Ramos (cell line): Measurements from ENCODE around the gene CCR5AS.
"Not testable (repeated sequence)": the region's sequence is repeated elsewhere in the genome, so short reads cannot be mapped to it uniquely, and the experiment has no call there.

Experiments
- in situ Hi-C: fragments of 300-500 bp; cut with MboI; formaldehyde crosslinking; loops from one replicate; pipeline ENCODE4 v1.14.3; 2022; ENCODE audit warnings: low sequenced_read_pairs; ENCODE audit not compliant: unreplicated experiment

The CCR5AS gene

GRCh38 chr3:46429671-46430070 is 22.8 kb upstream of the CCR5AS start:
- in situ Hi-C loops: no loop called here

DNA sequence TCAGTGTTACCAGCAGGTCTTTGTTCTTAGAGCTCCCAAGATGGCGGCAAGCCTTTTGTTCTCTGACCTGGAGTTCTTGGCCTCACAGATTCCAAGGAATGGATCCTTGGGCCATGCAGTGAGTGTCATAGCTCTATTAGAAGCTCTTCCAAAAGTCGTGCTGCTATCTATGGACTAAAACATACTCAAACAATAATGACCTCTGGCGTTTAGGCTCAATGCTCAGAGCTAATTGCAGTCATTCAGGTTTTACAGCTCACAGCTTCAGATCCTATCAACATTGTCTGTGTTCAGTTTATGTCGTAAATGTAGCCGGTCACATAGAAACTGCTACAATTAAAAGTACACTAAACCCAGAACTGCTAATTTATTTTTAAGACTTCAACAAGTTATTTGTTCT is 22.4 kb upstream of the CCR5AS start:
- in situ Hi-C loops: no loop called here

GRCh38 chr3:46427916-46428833 is 21.3 kb upstream of the CCR5AS start:
- in situ Hi-C loops: no loop called here

- in situ Hi-C loops: not testable (repeated sequence)
These were observed 20.5 kb upstream of the CCR5AS start for GRCh38 chr3:46427404-46427803.

DNA sequence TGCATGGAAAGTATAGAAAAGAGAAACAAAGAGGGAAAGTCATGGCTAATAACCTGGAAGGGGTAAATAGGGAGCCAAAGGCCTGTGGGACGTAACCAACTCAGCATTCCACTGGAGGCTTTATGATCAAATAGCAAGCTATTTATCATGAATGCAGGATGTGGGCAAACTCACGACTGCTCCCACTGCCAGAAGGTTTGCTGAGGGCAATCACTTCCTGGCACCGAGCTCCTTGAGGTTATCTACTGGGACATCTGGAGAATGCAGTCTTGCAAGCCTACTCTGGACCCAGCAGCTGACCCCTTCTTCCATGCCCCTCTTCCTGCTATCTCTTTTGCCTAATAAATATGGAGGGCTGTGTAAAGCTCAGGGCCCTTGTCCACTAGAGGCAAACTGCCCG is 19.6 kb upstream of the CCR5AS start:
- in situ Hi-C loops: not testable (repeated sequence)

GRCh38 chr3:46423588-46423987 is 16.7 kb upstream of the CCR5AS start:
- in situ Hi-C loops: no loop called here

DNA sequence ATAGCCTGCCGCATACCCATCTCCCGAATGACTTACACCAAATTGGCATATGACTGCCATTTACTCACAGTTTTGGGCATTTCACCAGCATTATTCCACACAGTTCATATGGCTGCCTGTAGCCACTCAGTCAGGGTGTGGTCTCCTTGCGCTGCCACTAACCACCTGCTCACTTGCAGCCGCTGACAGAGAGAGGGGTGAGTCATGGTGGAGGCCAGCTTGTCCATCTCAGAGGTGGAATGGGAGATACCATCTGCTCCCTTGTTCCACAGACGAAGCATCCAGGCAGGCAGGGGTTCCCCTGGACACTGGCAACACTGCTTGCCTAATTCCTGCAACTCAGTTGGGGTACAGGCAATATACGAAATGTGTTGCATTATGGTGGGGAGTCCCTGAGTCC is 15.8 kb upstream of the CCR5AS start:
- in situ Hi-C loops: no loop called here

GRCh38 chr3:46420931-46421330 is 14.1 kb upstream of the CCR5AS start:
- in situ Hi-C loops: no loop called here

GRCh38 chr3:46419816-46420215 is 12.9 kb upstream of the CCR5AS start:
- in situ Hi-C loops: no loop called here

GRCh38 chr3:46417841-46418611 is 11.2 kb upstream of the CCR5AS start:
- in situ Hi-C loops: no loop called here

GRCh38 chr3:46416811-46417510 is 10.1 kb upstream of the CCR5AS start:
- in situ Hi-C loops: no loop called here

- in situ Hi-C loops: no loop called here
These were observed 9.4 kb upstream of the CCR5AS start for GRCh38 chr3:46416125-46416810.

DNA sequence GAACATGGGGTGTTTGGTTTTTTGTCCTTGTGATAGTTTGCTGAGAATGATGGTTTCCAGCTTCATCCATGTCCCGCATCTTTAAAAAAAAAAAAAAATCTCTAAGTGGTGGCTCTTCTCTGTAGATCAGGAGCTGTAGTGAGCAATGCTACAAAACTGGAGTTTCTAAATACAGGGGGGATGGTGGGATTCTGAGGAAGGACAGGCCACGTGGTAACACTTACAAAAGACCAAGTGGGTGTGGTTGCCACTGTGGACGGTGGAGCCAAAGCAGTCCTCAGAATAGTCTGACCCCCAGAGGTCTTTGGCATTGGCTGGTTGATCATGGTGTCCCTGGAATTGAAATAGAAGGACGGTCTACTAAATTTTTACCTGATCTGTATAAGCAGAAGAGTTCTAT is 7.9 kb upstream of the CCR5AS start:
- in situ Hi-C loops: no loop called here

DNA sequence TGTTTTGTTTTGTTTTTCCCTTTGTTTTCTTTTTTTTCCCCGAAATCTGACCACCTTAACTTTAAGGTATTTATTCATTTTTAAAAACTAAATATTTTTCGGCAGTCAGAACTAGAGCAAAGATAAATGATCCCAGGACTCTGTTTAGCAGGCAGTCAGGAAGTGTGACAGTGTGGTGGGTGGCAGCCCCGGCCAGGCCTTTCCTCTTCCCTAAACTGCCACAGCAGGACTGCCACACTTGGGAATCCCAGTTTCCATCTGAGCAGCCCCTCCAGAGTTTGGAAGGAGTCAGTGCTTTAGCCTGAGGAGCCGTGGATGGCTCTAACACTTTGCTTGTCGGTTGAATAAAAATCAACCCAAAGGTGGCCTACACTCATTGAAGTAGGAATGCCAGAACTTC is 7.1 kb upstream of the CCR5AS start:
- in situ Hi-C loops: no loop called here

- in situ Hi-C loops: no loop called here
These were observed 6.0 kb upstream of the CCR5AS start for GRCh38 chr3:46412786-46413298.

DNA sequence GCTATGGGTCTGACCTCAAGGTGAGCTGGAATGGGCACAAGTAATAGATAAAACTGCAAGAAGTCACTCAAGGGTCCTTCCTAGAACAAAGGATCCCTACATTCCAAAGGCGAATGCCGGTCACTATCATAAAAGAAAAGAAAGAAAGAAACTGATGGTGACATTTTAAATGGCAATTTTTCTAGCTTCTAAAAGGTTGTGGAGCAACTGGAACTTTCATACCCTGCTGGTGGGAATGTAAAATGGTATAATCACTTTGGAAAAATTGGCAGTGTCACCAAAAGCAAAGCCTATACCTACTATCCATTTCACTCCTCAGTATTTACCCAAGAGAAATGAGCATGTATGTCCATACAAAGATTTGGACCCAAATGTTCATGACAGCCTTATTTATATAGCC is 4.4 kb upstream of the CCR5AS start:
- in situ Hi-C loops: no loop called here

GRCh38 chr3:46410669-46411068 is 3.8 kb upstream of the CCR5AS start:
- in situ Hi-C loops: no loop called here

DNA sequence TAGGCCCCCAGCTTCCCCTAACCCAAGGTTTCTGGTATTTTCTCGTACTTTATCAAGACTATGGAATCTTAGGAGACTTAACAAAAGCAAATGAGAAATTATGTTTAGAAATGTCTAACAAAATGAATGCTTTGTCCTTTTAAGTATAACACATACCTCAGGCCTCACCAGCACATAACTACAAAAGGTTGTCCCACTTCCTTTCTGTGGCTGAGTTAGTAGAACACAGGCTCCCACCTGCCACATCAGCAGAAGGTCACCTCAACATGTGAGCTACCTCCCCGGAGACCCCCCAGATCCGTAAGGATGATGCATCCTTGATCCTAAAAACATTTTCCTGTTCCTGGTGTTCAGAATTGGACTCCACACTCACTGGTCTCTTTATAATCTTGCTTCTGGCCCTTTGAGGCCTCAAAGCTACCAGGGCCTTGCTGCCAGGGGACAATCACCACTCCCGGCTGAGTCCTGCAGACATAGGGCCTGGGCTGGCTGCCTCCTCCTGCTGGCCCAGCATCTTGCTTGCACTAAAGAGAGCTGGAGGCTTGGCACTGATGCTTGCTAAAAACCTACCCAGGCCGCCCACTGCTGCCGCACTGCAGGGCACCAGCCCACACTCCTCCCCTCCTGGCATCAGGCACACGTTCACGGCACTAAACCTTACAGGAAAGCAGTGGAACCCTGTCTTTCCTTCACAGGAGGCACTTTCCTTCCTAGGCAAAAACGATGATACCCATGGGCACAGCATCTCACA is 3.0 kb upstream of the CCR5AS start:
- in situ Hi-C loops: no loop called here

DNA sequence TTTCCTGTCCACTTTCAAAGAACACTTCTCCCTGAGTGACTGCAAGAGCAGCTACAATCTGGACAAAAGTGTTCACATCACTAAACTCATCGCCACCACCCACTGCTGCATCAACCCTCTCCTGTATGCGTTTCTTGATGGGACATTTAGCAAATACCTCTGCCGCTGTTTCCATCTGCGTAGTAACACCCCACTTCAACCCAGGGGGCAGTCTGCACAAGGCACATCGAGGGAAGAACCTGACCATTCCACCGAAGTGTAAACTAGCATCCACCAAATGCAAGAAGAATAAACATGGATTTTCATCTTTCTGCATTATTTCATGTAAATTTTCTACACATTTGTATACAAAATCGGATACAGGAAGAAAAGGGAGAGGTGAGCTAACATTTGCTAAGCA is 2.0 kb upstream of the CCR5AS start:
- in situ Hi-C loops: no loop called here
